ENCODE measurements around the gene PEA15. TPM values are rescaled to one million over a fixed set of nuclear protein-coding genes. Genes with fewer than 3 reads are reported as not detected.

PEA15 gene
- total and polyA plus RNA-seq, 5 experiments from 2014 or later, result 3.9 to 13.2 (median 4.6) TPM

DNA sequence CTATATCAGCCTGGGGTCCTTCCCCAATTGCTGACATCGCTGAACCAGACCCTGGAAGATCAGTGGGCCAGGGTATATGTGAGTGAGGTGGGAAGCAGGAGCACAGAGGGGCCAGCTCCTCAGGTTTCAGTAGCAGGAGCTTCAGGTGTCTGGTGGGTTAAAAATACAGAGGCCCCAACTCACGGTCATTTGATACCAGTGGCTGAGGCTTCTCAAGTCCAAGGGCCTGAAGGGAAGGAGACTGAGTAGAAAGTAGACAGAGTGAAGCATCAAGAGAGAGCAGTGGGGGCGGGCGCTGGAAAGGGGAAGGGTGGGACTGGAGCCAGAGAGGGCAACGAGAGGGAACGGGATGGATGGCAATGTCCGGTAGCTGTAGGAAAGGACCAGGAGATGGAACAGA, 16.8 kb upstream of the PEA15 start:
- Mint-ChIP-seq H3K4me1 (no peaks in the 10 kb centered on the region), H3K9me3 (no peaks in the 10 kb centered on the region), H3K4me3 (peak overlapping the region in 1 of 10 donors; percentile 38), H3K27me3 (peaks cover 0 to 9% (median 4%) of the 10 kb centered on the region in 5 donors), H3K27ac (peak overlapping the region in 1 of 10 donors; percentile 8), H3K36me3 (no peaks in the 10 kb centered on the region)
- no peak for DNase-seq
- POLR2A ChIA-PET, result interaction anchor here (0.6 kb wide), 1 partner anchor 82 kb away, joined by 3 read pairs; no protein-coding TSS in a partner anchor
- no peak for ATAC-seq

DNA sequence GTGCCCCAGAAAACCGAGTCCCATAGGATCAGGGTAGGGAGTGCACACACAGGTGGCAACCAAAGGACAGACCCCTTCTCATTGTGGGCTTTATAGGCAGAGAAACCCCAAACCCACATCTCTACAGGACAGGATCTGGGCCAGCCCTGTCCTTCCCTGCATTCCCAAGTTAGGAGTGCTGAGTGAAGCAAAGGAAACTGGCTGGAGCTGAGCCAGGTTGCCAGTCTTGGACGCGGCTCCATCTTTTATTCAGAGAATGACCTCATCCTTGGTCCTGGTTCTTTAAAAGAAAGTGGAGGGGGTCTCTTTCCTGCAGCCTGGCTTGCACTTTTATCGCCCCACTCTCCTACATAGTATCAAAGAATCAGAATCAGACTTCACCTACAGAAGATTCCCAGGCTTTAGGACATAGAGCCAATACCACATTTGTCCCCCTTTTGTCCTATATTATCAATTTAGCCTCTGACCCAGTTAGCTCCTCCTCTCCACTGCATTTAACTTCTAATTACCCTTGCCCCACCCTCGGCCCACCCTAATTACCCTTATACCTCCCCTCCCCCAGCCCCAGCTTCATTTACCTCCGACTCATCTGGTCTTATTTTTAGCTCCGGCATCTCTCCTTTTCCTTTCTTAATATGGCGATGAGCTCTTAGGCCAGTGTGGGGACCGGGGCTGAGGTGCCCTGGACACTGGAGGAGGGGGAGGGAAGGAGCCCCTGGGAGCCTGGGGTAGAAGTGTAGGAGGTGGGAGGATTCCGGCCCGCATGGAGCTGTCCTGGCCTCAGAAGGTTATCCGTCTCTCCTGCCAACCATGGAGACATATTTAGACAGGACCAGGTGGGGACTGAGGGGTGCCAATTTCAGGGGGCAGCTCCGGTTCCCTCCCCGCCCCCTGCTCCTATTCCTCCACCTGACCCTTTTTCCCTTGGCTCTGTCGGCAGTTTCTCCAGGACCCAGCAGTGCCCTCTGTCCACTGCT, 15.2 kb upstream of the PEA15 start, which contains the start of gene CASQ1:
Gene CASQ1, plus strand, starts transcription at position 927 of the 977 bp plus-strand sequence. CDS start 177 bp downstream, outside the sequence.
- POLR2A ChIA-PET, result interaction anchor here (0.6 kb wide), 1 partner anchor 42 kb away, joined by 3 read pairs; no protein-coding TSS in a partner anchor
- ATAC-seq, result no peak
- no peak for DNase-seq
- H3K27ac Mint-ChIP-seq, result peak within 1 kb of the TSS in 2 of 10 donors; percentile 39 to 45
- peaks cover 0 to 9% (median 4%) of the 10 kb centered on the region in 5 donors for H3K27me3 Mint-ChIP-seq
- H3K4me1 Mint-ChIP-seq, result no peaks in the 10 kb centered on the region
- no peaks in the 10 kb centered on the region for H3K9me3 Mint-ChIP-seq
- H3K36me3 Mint-ChIP-seq, result no peaks in the 10 kb centered on the region
- no peak within 1 kb of the TSS for H3K4me3 Mint-ChIP-seq

DNA sequence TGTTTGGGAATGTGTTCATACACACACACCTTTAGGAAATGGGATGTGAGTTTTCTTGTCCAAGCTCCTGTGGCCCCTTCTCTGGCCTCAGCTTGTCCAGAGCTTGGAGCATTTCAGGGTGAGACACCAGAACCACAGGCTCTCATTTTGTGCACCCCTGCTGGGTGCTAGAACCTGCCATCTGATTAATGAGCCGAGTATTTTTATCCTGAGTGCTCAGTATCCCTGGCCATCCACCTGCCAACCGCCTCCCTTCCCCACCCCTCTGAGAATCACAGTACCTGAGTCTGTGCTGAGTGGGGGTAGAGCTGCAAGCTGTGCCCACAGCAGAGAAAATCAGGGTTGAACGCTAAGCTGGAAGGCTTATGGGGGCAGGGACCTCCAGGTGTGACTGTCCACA, 13.4 kb upstream of the PEA15 start:
- POLR2A ChIA-PET, result interaction anchor here (1.0 kb wide), 1 partner anchor 71 kb away, joined by 5 read pairs; the partner anchor contains the start of gene DCAF8
- Mint-ChIP-seq H3K36me3 (no peaks in the 10 kb centered on the region), H3K4me3 (no peak overlapping the region), H3K9me3 (no peaks in the 10 kb centered on the region), H3K27ac (no peak overlapping the region), H3K27me3 (peaks cover 0 to 1% (median 0%) of the 10 kb centered on the region in 5 donors), H3K4me1 (no peaks in the 10 kb centered on the region)
- DNase-seq, result no peak
- no peak for ATAC-seq

DNA sequence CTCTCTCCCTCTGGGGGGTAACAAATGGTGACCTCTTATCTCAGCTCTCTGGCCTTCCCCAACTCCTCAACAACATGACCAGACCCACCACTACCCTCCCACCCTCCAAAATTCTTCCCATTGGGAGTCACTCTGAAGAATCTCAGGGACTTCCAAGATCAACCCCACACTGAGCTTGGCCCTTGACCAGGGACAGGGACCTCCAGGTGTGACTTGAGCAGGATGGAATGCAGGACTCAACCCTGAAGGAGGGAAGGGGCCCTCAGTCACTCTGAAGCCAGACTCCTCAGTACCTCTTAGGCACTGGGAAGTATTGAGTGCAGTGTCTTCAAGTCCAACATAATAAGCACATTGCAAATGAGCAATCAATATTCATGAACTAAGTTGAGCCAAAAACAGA, 12.9 kb upstream of the PEA15 start:
- H3K27ac Mint-ChIP-seq, result peak overlapping the region in 1 of 10 donors; percentile 89
- H3K27me3 Mint-ChIP-seq, result no peaks in the 10 kb centered on the region
- ATAC-seq, result no peak
- H3K4me3 Mint-ChIP-seq, result no peak overlapping the region
- H3K4me1 Mint-ChIP-seq, result no peaks in the 10 kb centered on the region
- POLR2A ChIA-PET, result interaction anchor here (1.0 kb wide), 1 partner anchor 70 kb away, joined by 5 read pairs; the partner anchor contains the start of gene DCAF8
- H3K9me3 Mint-ChIP-seq, result no peaks in the 10 kb centered on the region
- no peaks in the 10 kb centered on the region for H3K36me3 Mint-ChIP-seq
- DNase-seq, result no peak

DNA sequence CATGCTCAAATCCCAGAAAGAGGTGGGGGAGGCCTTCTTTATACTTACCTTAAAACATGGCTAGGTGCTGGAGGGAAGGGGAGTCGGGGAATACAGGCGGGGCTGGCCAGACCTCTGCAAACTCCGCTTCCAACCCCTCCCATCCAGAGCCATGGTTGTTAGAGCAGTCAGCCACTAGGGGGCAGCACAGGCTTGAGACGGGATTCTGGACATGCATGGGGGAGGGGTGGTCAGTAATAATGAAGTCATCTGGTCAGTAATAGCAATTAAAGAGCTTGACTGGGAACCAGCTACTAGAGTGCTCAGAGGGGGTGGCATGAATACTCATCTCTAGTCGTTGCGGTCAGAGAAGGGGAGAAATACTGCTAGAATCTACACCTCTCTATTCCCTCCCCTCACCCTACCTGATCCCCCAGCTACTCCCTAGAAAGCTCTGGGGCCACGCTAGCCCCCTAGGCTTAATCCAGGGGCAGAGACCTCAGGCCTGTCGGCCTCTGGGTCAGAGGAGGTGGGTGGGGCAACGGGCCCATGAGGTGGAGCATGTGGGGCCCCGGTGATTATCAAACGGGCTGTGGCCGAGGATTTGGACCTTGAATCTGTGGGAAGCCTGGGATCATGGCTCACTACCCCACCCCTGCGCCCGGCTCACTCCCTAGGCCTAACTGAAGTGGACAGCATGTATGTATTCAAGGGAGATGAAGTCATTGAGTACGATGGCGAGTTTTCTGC, 11.9 kb upstream of the PEA15 start:
- no peaks in the 10 kb centered on the region for H3K36me3 Mint-ChIP-seq
- POLR2A ChIA-PET, result interaction anchor here (1.1 kb wide), 1 partner anchor 99 kb away, joined by 6 read pairs; no protein-coding TSS in a partner anchor
- DNase-seq, result peak; percentile 56 to 84 (median 74)

DNA sequence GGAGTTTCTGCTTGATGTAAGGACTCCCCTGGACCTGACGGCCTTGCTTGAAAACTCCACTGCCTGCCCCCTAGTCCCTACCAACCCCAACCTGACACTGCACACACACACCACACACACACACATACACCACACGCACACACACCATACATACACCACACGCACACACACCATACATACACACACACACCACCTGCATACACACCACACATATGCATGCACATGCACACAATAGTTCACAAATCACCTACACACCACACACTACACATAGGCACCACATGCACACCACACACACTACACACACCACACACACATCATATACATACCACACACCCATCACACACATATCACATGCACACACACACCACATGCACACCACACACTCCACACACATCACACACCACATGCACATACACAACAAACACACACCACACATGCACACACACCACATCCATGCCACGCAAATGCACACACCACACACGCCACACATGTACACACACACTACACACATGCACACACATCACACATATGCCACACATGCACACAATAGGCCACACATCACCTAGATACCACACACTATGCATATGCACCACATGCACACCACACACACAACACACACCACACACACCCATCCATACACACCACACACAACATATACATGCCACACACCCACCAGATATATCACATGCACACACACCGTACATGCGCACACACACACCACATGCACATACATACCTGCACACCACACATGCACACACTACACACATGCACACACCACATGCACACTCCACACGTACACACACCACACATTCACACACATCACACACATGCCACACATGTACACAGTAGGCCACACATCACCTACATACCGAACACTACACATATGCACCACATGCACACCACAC, 11.1 kb upstream of the PEA15 start:
- H3K36me3 Mint-ChIP-seq, result no peaks in the 10 kb centered on the region
- no peaks in the 10 kb centered on the region for H3K27me3 Mint-ChIP-seq
- H3K4me1 Mint-ChIP-seq, result no peaks in the 10 kb centered on the region
- H3K9me3 Mint-ChIP-seq, result no peaks in the 10 kb centered on the region
- no peak overlapping the region for H3K4me3 Mint-ChIP-seq
- no peak for DNase-seq
- ATAC-seq, result no peak
- no peak overlapping the region for H3K27ac Mint-ChIP-seq
- POLR2A ChIA-PET, result interaction anchor here (1.1 kb wide), 1 partner anchor 98 kb away, joined by 6 read pairs; no protein-coding TSS in a partner anchor

More for the DNA sequence above, 11.9 kb upstream of the PEA15 start:
- Mint-ChIP-seq H3K9me3 (no peaks in the 10 kb centered on the region), H3K4me3 (no peak overlapping the region), H3K4me1 (no peaks in the 10 kb centered on the region), H3K27me3 (no peaks in the 10 kb centered on the region), H3K27ac (no peak overlapping the region)
- peak; percentile 77 to 95 for ATAC-seq

DNA sequence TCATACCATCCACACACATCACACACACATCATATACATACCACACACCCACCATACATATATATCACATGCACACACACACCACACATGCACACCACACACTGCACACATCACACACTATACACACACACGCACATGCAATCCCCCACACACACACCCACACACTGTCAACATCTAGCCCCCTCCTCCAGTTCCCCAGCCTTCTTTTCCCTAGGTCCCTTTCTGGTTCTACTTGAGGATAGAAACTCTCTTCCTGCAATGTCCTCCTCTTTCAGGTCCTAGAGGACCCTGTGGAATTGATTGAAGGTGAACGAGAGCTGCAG, 10.5 kb upstream of the PEA15 start:
- H3K27me3 Mint-ChIP-seq, result no peaks in the 10 kb centered on the region
- ATAC-seq, result no peak
- POLR2A ChIA-PET, result no interaction called here
- no peaks in the 10 kb centered on the region for H3K36me3 Mint-ChIP-seq
- H3K4me1 Mint-ChIP-seq, result no peaks in the 10 kb centered on the region
- no peak overlapping the region for H3K4me3 Mint-ChIP-seq
- H3K9me3 Mint-ChIP-seq, result no peaks in the 10 kb centered on the region
- no peak overlapping the region for H3K27ac Mint-ChIP-seq
- no peak for DNase-seq

DNA sequence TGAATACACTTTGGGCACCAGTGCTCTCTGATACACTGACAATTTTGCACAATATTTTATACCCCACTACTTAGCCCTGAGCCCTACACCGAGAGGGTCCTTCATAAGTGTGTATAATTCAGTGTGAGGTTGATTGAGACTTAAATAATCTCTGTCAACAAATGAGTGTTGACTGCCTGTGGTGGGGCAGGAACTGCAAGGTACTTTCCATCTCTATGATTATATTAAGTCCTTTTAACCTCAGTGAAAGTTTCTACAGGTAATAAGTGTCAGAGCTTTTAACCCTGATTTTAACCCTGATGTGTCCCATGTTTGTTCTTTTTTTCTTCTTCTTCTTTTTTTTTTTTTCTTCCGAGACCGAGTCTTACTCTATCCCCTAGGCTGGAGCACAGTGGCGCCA, 9.0 kb upstream of the PEA15 start:
- POLR2A ChIA-PET, result interaction anchor here (0.8 kb wide), 1 partner anchor 223 kb away, joined by 3 read pairs; no protein-coding TSS in a partner anchor
- H3K27ac Mint-ChIP-seq, result no peak overlapping the region
- DNase-seq, result no peak
- ATAC-seq, result no peak
- H3K4me1 Mint-ChIP-seq, result no peaks in the 10 kb centered on the region
- no peaks in the 10 kb centered on the region for H3K9me3 Mint-ChIP-seq
- no peak overlapping the region for H3K4me3 Mint-ChIP-seq
- H3K36me3 Mint-ChIP-seq, result no peaks in the 10 kb centered on the region
- H3K27me3 Mint-ChIP-seq, result no peaks in the 10 kb centered on the region

DNA sequence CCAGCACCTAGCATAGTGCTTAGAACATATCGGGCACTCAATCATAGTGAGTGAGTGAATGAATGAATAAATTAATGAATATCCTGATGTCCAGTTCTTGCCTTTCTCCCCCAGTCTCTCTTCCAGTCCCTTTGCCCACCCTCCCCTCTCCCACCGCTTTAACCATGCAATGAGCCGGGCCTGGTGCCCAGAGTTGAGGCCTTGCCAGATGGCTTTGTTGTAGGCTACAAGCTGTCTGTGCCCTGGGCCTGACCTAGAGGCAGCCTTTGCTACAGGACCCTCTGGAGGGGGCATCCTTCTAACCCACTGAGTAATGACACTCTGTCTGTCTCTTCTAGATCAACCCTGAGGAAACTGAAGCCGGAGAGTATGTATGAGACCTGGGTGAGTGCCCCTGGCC, 8.0 kb upstream of the PEA15 start:
- DNase-seq (no peak), ATAC-seq (no peak)
- Mint-ChIP-seq H3K4me3 (no peak overlapping the region), H3K9me3 (no peaks in the 10 kb centered on the region), H3K27me3 (no peaks in the 10 kb centered on the region), H3K27ac (no peak overlapping the region), H3K36me3 (no peaks in the 10 kb centered on the region), H3K4me1 (no peaks in the 10 kb centered on the region)
- POLR2A ChIA-PET, result no interaction called here

DNA sequence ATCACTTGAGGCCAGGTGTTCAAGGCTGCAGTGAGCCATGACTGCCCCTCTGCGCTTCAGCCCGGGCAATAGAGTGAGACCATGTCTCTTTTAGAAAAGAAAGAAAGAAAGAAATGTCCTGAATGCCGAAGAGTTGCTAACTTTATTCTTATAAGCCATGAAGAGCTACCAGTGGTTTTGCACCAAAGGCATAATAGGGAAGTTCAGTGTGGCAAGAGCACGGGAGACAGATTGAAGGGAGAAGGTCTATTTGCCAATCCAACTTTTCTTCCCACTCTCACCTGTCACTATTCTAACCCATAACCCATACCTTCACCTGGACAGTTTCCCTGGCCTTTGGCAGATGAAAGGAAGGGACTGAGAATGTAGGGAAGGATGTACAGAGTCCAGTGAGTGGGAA, 4.4 kb upstream of the PEA15 start:
- DNase-seq (peak in 1 of 10 donors; percentile 10), ATAC-seq (no peak)
- POLR2A ChIA-PET, result interaction anchor here (1.3 kb wide), 1 partner anchor 88 kb away, joined by 3 read pairs; no protein-coding TSS in a partner anchor
- Mint-ChIP-seq H3K4me3 (no peak overlapping the region), H3K36me3 (no peaks in the 10 kb centered on the region), H3K9me3 (no peaks in the 10 kb centered on the region), H3K27ac (peak overlapping the region in 1 of 10 donors; percentile 28), H3K4me1 (peaks cover 8 to 12% (median 11%) of the 10 kb centered on the region in 4 donors), H3K27me3 (no peaks in the 10 kb centered on the region)

DNA sequence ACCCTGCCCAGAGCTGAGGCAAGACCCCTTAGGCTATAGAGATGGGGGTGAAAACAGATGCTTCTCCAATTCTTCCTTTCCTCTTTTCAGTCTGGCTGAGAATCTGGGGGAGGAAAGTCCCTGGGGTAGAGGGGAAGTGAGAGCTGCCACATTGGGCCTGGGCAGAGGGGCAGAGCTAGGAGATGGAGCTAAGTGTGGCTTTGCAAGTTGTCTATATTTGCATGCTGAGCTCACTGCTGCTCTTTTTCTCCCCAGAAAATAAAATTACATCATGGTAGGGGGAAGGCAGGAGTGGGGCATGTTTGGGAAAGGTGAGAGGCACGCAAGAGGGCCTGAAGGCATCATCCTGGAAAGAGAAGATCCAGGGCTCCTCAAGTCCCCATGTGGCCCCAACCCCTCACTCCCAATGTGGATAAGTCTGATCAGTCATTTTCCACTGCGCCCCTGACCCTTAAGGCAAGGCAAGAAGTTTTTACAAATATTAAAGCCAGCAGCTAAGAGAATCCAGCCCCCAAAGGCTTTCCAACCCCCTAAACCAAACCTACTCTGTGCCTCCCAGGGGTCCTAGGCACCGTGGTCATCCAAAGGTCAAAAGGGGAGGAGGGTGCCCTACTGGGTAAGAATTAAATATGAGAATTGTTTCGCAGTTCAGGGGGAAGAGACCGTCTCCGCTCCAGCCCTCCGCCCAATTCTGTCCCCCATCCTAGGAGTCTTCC, 500 bp upstream of the PEA15 start:
- DNase-seq, result peak in 3 of 10 donors; percentile 6 to 23 (median 11)

More for the DNA sequence above, 500 bp upstream of the PEA15 start:
- POLR2A ChIA-PET, result interaction anchor here (1.1 to 2.5 kb wide), 2 partner anchors 57 to 107 kb away, joined by 3 to 10 read pairs; partner anchors contain the start of genes DCAF8 and IGSF8
- Mint-ChIP-seq H3K36me3 (peaks cover 0 to 2% (median 0%) of the 10 kb centered on the region in 3 donors), H3K27me3 (no peaks in the 10 kb centered on the region), H3K9me3 (no peaks in the 10 kb centered on the region), H3K4me3 (peak overlapping the region; percentile 73 to 95 (median 83)), H3K4me1 (peaks cover 20 to 40% (median 34%) of the 10 kb centered on the region in 4 donors), H3K27ac (peak overlapping the region; percentile 67 to 95 (median 82))
- peak in 1 of 2 donors; percentile 8 for ATAC-seq

Data from naive thymus-derived CD8-positive, alpha-beta T cell (primary cell).